GM21737 (cell line): Measurements from ENCODE around the gene PAPPA.

Experiments
- ATAC-seq: cut with Tn5 transposase; IDR thresholded peaks from one replicate; pipeline ENCODE4 v1.9.1; 2021; ENCODE audit warnings: mild to moderate bottlenecking, moderate library complexity; ENCODE audit not compliant: unreplicated experiment

Gene PAPPA

DNA sequence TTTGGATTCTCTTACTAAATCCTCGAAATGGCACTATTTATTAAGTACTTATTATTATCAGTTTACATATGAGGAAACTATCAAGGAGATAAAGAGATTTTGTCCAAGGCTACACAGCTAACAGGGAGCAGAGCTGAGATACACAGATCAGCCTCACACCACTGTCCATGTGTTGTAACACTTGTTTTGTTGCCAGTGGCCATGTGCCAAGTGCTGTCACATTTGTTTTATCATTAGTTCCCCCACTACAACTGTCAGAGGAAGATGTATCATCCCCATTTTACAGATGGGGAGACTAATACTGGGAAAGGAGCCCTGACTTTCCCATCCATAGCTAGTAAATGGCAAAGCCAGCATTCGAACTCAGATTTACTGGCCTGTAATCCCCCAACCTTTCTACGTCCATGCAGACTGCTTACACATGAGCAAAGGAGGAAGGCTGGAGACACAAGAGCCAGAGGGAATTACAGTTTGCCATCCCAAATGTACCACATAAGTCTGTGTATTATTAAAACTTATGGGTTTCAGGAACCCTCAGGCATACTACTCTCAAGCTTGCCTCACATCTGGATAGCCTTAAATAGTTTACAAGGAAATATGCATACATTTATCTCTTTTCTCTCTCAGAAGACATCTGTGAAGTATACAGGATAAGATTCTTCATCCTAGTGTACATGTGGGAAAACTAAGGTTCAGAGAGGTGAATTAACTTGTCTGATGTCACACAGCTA, 25.1 kb downstream of the PAPPA start:
- ATAC-seq: no peak

- no peak for ATAC-seq
Measured at GRCh38 chr9:116179568-116179967, 26.0 kb downstream of the PAPPA start.

DNA sequence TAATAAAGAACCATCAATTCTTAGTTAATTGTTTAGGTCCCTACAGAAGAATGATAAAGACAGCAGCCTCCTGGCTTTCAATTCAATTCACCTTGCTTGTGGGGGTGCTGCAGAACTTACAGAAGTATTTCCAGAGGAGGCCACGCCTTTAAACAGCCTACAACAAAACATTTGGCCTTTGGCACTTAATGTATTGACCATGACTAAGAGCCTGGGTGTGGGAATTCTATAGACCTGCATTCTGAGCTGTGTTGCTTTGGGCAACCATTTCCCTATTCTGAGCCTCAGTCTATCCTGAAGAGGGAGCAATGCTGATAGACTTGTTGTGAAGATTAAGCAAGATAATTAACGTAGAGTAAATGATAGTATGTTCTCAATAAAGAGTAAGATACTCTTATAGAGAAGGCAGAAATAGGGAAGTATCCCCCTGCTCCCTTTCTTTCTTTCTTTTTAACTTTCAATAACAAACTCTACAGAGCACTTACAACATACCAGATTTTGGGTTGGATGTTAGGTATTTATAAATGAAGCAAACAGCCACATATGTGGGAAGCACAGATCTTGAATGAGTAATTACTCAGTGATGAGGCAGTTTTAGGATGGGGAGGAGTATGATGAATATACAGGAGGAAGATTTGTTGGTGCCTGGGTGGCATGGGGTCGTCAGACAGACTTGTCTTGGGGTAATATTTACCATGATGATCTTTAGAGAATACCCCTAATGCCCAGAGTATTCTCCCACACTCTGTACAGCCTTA, 28.4 kb downstream of the PAPPA start:
- no peak for ATAC-seq

DNA sequence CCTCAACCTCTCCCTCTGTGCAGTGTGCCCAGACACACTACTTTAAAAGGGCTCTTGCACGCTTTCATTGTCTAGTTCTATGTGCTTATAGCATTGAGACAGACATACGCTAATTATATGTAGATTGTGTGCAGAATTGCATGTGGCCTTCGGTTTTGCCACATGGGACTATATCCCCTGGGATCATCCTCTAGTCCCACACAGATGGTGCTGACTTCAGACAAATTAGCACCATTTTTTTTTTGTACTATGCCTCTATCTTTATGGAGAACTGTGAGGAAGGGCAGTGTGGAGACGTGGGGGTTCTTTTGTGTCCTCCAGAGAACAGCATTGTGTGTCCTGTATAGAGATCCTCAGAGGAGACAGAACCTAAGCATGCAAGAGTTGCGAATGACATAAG, 29.3 kb downstream of the PAPPA start:
- no peak for ATAC-seq

DNA sequence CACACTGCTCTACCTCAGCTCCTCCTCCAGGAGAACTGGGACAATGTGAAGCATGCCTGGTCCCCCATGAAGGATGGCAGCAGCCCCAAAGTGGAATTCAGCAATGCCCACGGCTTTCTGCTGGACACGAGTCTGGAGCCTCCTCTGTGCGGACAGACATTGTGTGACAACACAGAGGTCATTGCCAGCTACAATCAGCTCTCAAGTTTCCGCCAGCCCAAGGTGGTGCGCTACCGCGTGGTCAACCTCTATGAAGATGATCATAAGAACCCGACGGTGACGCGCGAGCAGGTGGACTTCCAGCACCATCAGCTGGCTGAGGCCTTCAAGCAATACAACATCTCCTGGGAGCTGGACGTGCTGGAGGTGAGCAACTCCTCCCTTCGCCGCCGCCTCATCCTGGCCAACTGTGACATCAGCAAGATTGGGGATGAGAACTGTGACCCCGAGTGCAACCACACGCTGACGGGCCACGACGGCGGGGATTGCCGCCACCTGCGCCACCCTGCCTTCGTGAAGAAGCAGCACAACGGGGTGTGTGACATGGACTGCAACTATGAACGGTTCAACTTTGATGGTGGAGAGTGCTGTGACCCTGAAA, 34.1 kb downstream of the PAPPA start:
- ATAC-seq: no peak

DNA sequence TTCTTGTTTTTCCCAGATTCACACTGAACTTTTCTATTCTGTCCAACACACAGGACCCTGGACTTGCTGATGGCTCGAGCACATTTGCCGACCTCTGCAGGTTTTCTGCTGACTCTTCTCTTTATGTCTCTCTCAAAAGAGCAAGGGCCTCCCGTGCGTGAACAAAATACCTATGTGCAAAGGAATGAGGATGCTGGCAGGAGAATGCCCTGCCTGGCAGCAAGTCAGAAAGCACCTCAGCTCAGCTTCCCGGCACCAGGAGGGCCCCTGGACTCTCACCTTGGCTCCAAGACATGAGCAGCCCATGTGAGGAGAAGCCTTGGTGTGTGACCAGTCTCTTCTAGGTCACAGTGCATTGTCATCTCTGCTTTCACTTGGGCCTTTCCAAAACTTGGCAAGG, 36.1 kb downstream of the PAPPA start:
- ATAC-seq: no peak

DNA sequence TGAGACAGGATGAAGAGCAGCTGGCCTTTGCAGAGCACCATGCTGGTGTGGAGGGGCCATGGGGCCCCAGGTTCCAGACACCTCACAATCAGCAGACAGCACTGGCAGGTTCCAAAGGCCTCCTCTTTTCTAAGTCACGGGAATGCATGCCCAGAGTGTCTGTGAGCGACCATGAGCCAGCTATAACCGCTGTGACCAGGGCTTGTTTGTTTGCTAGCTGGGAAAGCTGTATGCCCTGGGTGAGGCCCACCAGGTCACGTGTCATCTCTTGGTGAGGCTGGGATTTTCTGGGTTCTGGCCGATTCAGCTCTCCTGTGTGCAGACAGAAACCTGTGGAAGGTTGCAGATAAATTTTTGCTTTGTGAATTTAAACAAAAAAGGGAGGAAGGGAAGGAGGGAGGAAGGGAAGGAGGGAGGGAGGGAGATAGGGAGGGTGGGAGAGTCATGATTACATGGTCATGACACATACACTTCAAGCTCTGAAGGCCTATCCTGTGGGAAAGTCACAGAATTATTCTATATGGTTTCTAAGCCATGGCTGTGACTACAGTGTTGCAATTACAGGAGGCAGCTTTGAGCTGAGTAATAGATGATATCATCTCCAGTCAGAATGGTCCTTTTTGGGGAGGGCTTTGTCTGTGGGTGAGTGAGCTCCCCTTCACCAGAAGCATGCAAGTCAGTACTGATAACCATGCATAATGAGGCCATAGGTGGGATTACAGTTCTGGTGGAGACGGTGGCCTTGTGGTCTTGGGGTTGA, 37.2 kb downstream of the PAPPA start:
- ATAC-seq: no peak

DNA sequence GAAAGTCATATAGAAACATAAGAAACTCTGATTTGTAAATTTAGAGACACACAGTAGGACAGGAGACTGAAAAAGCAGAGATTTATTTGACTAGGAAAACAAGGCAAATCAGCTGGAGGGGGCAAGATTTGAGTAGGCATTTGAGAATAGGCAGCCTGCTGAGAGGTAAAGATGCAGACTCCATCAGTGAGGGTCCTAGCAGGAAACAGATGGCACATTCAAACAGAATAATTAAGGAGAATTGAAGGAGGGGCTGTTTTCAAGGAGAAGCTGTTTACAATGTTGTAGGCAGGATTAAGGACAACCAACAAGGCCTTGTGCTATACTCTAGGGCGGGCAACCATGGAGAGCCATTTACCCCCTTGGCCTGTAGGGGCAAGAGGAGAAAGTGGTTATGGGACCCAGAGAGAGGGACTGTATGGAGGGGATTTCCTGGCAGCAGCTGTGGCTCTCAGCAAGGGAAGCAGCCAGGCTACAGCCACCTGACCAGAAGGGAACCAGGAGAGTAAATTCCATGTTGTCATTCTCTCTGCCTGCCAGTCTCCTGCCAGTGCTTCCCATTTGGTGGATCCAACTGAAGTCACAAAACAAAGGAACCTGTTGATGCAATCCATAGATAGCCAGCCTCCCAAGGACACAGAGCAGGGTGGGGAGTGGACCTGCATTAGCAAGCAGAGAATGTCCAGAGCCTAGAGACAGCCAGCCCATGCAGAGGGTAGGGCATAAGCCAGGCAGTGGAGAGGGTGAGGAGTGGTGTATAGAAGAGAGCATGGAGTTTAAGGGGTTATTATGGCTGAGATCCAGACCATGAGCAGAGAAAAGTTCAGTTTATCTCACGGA, 38.2 kb downstream of the PAPPA start:
- ATAC-seq: no peak

GRCh38 chr9:116193636-116194035, 40.0 kb downstream of the PAPPA start:
- no peak for ATAC-seq

DNA sequence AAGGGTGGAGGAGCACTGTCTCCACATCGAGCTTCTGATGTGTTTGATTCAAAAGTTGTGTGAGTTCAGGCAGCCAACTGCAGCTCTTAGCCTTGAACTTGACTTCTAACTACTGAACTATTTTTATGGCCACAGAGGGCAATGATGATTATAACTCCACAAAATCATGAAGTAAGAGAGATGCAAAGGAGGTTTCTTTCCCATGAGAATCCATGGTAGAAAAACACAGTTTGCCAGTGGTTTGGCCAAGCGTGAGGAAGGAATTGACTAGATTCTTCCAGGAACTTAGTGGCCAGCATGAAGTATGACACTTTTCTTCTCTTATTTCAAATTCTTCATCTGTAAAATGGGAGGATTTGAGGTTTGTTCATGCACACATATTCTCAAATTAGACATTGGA, 43.2 kb downstream of the PAPPA start:
- ATAC-seq: no peak

GRCh38 chr9:116198344-116198743, 44.8 kb downstream of the PAPPA start:
- no peak for ATAC-seq

DNA sequence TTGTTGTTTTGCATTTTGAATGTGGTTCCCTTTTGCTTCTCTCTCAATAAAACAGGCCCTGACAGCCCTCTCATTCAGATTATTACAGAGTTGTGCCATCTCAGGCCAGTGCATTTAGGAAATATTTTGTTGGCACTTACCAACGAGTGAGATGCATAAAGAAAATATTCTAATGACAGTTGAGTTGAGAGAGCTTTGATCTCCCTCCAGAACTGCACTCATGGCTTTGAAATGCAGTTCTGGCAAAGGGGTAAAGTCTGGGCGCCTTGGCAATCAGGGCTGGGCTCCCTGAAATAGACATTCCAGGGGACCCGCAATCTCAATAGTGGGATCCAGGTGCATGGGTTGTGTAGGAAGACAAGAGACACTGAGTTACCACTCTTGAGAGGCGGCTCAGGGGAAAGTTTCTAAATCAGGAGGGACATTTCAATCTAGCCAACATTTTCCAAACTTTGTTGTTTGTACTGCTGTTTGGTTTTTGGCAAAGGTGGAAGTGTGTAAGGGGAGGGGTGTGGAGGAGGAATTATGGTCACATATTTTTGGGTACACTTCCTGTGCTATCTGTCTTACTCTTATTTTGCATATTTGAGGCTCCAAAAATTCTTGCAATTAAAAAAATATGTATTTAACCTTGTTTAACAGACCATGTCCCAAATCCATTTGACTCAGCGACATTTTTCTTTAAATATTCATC, 48.8 kb downstream of the PAPPA start:
- ATAC-seq: no peak

DNA sequence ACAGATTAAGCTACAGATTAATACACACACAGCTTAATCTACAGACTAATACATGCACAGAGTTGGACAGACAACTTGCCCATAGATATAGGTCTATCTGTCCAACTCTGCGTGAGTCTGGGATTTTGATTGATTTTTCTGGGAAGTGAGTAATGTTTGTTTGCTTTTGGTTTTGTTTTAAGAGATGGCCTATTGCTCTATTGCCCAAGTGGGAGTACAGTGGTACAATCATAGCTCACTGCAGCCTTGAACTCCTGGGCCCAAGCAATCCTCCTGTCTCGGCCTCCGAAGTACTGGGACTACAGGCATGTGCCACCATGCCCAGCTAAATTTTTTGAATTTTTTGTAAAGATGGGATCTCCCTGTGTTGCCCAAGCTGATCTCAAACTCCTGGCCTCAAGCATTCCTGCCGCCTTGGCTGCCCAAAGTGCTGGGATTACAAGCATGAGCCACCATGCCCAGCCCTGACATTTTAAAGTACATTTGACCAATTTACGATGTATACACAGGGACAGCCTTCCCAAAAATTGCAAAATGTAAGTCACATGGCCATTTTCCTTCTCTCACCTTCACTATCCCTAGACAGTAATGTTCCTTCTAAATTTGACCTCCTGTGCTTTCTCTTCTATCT, 50.8 kb downstream of the PAPPA start:
- ATAC-seq: no peak

- ATAC-seq: no peak
Measured at GRCh38 chr9:116207371-116208111, 54.0 kb downstream of the PAPPA start.

- no peak for ATAC-seq
Measured at GRCh38 chr9:116208417-116209232, 55.0 kb downstream of the PAPPA start.

DNA sequence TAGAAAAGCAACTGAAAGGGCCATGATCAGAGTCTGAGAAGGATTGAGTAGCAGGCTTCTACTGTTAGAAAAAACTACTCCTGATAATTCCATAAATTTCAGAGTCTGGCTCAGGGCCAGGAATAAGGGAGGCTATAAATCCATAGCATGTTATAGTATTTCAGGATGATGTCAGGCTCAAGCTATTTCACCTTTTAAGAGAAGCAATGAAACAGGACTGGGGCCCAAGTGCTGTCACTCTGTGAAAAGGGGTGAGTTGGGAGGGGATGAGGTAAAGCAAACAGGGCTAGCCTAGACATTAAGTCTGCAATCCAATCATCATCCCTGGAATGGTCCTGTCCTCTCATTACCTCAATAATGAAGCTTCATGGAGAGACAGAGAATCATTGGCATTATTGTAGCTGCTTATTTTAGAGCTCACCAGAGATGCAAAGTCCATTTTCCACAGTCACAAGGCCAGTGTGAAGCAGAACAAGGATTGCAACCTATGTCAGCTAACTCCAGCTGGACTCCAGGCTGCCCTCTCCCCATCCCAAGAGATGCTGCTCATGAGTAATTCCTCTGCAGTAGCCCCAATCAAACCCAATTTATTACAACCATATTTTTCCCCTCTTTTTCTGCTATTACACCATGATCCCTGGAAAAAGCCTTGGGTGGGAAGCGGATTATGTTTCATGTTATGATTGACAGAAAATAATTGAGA, 56.0 kb downstream of the PAPPA start:
- no peak for ATAC-seq

DNA sequence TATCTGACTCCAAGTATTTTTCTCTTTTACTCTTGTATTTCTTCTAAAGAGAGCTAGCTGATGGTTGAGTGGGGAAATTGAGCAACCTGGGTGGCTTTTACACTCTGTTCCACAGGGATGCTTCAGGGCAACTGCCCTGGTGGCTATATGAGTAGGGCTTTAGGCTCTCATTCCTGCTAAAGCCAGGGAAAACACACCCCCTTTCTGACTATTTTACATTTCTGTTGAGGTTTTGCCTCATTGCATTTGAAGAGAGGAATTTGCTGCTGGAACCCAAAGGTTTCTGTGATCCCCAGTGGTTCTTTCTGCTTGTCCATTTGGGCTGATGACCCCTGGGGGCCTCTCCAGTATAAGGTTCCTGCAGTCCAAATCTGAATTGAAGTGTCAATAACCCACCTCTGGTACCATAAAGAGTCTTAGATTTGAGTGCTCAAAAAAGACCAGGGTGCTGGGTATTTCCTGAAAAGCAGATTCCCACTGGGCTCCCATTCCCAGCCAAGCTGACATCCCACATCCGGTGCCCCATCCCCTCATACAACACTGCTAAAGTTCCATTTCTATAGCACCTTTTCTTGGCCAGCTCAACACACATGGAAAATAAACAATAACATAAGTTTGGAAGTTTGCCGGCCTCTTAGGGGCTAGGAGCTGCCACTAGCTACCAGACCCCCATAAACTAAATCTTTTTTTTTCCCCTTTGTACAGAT, 59.5 kb downstream of the PAPPA start:
- ATAC-seq: no peak
